Renal pelvis (tissue), 4 donors: ENCODE measurements around the gene NFKB1. TPM values are rescaled to one million over a fixed set of nuclear protein-coding genes. Genes with fewer than 3 reads are reported as not detected.
"Not testable (repeated sequence)": the region's sequence is repeated elsewhere in the genome, so short reads cannot be mapped to it uniquely, and the experiment has no call there.

ENCODE experiments used
- DNase-seq: peaks from one replicate; pipeline ENCODE4 v3.0.0-alpha.2; 2013
- polyA plus RNA-seq, 3 donors: library from polyadenylated mRNA; unstranded; fragments of 120-200 nt; gene quantifications; one replicate each; pipeline ENCODE4 v1.2.1, GENCODE V29; 2013; ENCODE audit not compliant: insufficient read length in 3 of 3

NFKB1 gene
- polyA plus RNA-seq, 3 donors, result 23.9 to 27.9 (median 27.8) TPM

DNA sequence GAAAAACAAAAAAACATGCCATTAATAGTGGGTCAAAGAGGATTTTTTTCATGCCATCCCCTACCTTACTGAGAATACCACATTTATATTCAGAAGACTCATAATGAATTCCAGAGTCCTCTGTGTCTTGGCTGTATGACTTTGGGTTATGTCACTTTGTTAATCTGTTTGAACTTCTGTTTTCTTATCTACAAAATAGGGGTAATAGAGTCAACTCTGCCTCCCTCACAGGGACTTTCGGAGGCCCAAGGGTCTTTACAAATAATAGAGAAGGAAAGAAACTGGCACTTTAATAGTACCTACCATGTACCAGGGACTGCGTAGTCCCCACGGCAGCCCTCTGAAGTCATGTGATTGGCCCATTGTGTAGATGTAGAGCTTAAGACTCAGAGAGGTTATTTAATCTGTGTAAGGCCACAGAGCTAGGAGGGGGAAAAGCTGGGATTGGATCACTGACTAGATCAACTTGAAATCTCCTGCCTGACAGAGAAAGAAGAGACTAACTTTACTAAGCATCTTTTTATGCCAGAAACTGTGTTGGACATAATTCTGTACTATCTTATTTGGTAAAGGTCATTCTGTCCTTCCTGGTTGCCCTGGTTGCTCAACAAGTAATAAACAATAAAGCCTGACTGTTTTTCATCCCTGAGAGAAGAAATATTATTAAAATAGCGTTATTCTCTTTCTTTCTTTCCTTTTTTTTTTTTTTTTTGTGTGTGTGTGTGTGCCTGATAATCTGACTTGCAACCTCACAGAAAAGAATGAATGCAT lies 59.6 kb downstream of the NFKB1 start:
- no peak for DNase-seq

DNA sequence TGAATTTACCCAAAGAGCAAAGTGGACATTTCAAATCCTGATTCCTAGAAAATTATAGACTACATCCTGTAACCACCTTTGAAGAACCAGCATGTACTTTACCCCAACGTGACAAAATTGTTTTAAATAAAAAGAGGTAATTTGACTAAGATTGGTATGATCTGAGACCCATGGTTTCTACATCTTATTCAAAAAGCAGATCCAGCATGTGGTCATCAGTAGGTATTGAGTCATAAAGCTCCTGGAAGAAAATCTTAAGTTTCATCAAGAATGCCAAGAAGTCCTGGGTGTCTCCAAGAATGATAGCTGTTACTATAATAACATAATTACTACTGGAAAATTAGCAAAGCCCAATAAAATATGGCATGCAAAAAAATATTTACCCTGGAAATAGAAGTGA lies 61.8 kb downstream of the NFKB1 start:
- DNase-seq, result no peak

DNA sequence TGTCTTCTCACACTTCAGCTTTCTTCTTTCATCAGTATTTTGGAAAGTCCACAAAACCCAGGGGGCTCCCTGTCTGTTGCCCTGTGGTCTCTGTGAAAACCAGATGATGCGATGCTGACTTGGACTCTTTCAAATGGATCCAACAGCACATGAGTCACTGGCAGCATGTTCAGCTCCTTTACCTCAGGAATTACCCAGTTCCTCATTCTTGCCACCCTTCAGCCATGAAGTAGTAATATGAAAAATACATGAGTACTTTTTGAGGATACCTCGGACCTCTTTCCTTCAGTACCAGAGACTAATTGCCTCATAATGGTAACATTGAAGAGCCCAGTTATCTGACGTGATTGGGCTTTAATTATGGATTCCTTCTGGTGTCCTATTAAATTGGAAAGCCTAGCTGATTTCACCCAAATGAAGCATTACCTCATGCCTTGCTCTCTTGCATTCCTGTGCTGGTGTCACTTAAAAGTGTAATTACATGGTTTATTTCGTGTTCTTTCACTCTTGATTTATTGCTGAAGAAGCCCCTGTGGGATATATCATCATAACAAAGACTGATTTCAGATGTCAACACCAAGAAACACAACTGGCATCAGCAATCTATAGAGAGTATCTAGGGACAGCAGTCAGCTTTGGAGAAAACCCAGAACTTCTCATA lies 63.4 kb downstream of the NFKB1 start:
- no peak for DNase-seq

DNA sequence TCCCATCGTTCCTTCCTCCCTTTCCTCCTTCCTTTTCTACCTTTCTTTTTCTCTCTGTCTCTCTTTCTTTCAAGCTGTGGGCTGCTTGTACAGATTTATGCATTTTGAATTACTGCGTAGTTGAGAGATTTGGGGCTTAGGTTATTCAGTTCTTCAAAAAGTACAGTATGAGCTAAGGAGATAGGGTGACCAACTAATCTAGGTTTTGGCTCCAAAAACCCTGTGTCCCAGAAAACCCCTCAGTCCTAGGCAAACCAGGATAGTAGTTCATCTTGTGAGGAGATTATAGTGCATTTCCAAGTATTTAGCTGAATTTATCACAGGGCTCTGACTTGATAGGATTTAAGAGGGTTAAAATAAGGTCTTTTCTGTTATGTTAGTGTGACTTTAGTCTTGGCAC lies 64.5 kb downstream of the NFKB1 start:
- DNase-seq, result no peak

DNA sequence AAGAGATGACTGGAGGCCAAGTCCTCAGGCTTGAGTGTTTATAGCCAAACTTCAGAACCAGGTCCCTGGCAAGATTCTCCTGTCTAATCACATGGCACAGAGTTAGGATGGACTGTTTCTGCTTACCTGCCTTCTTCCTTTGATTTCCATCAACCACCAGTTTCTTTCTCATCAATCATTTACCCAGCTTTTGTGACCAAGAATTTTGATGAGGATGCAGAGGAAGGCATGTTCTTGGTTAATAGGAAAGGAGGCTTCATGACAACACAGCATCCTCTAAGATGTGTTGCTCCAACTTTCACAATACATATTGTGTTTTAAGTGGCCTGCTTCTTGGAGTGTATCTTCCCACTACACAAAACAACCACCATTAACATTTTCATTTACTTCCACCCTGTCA lies 65.3 kb downstream of the NFKB1 start:
- peak; percentile 4 for DNase-seq

DNA sequence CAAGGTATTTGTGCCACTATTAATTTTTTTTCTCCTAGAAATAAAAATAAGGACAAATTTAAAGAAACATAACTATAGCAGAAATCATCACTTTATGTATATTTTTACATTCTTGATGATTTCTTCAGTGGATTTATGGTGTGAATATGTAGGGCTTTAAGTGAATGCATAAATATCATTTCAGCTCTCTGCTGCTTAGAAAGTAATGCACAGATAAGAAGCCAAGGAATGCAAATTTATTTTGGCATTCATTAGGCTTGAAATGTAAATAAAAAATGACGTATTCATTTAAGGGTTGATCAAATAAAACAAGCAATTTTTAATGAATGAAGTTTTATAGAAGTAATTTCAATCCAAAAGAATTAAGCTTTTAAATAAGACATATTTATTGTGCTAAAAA lies 66.3 kb downstream of the NFKB1 start:
- DNase-seq, result no peak

DNA sequence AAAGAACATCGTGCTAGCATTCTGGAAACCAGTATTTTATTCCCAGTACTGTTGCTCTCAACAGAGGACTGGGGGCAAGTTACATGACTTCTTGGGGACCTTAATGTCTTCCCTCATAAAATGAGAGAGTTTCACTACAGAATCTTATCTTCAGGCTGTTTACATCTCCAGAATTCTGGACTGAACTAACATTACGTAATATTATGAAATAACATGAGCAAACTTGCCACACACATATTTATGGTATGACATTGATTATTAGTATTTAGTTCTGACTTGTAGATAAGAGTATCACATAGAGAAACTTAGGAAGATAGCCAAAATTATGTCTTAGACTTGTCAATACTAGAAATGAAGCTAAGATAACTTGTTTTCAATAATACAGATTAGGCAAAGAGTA lies 68.0 kb downstream of the NFKB1 start:
- DNase-seq, result no peak

DNA sequence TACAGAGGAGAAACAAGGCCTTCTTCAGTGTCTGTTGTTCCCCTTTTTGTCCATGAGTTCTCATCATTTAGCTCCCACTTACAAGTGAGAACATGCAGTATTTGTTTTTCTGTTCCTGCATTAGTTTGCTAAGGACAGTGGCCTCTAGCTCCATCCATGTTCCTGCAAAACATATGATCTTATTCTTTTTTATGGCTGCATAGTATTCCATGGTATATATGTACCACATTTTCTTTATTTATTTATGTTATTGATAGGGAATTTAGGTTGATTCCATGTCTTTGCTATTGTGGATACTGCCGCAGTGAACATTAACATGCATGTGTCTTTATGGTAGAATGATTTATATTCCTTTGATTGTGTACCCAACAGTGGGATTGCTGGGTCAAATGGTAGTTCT lies 69.1 kb downstream of the NFKB1 start:
- not testable (repeated sequence) for DNase-seq

DNA sequence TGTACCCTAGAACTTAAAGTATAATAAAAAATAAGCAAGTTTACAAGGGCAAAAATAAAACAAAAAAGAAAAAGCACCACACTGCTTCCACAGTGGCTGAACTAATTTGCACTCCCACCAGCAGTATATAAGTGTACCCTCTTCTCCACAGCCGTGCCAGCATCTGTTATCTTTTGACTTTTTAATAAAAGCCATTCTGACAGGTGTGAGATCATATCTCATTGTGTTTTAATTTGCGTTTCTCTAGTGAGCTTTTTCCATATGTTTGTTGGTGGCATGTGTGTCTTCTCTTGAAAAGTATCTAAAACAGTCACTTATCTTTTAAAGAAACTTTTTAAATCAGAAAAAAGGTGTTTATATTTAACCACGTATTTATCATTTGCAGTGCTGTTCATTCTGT lies 71.3 kb downstream of the NFKB1 start:
- DNase-seq, result no peak

DNA sequence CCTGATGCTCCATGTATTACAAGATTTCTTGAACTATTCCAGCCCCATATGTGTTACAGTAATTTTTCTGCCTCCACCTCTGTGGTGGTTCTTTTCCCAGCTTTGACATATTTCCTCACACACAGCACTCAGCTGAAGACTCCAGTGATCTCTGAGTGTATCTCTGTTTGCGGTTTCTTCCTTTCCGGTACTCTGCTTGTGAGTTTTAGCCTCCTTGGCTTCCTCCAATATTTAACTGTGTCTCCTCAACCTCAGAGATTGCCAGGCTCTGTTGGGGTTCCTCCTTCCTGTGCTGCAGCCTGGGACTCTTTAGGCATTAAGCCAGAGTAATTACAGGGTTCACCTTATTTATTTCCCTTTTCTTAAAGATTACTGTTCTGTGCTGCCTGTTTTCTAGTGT lies 73.2 kb downstream of the NFKB1 start:
- DNase-seq, result no peak

DNA sequence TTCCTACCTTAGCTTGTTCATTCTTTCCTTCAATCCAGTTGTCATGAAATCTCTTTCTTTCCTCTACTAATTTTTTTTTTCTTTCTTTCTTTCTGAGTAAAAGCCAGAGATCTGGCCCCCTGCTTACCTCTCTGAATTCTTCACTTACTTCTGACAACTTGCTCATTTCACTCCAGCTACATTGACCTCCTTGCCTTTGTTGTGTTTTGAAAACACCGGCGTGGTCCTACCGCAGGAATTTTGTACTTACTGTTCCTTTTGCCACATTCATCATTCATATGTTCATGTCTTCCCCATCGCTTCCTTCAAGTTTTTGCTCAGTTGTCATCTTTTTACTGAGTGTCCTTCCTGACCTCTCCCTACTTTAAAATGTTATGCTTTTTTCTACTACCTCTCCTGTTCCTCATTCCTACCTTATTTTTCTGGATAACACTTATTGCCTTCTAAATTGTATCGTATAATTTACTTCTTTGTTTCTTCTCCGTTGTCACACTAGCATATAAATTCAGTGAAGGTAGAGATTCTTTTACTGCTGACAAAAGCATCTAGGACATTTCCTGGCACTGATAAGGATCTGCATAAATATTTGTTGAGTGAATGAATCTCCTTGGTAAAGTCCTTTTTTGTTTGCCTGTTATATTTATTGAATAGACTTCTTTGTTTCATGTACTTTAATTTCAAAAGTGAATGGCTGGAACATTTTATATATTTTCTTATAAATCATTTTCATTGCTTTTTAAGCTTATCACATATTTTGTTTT lies 74.4 kb downstream of the NFKB1 start:
- DNase-seq, result no peak

DNA sequence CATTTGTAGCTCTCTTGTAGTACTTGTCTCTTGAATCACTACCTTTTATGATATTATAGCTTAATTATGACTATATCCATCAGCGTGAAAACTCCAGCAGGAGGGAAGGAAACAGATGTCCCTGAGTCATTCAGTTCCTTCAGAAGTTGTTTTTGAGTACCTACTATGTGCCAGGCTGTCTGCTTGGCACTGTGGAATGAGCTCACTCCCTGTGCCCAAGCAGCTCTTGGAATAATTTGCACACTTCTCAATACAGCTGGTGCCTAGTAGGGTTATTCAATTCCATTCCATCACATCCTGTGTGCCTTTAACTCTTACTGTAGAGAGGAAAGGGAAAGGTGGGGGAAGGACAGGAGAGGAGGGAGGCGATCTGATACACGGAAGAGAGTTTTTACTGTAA lies 77.1 kb downstream of the NFKB1 start:
- DNase-seq, result no peak

DNA sequence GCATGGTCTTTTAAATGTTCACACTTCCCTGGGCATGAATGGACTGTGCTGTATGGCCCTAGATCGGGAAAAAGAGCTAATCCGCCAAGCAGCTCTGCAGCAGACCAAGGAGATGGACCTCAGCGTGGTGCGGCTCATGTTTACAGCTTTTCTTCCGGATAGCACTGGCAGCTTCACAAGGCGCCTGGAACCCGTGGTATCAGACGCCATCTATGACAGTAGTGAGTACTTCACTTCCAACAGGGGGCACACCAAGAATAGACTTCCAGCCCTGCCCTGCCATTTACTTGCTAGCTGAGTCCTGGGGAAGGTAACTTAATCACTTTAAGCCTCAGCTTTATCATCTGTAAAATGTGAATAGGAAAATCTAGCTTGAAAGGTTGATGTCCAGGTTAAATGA lies 77.7 kb downstream of the NFKB1 start:
- no peak for DNase-seq

DNA sequence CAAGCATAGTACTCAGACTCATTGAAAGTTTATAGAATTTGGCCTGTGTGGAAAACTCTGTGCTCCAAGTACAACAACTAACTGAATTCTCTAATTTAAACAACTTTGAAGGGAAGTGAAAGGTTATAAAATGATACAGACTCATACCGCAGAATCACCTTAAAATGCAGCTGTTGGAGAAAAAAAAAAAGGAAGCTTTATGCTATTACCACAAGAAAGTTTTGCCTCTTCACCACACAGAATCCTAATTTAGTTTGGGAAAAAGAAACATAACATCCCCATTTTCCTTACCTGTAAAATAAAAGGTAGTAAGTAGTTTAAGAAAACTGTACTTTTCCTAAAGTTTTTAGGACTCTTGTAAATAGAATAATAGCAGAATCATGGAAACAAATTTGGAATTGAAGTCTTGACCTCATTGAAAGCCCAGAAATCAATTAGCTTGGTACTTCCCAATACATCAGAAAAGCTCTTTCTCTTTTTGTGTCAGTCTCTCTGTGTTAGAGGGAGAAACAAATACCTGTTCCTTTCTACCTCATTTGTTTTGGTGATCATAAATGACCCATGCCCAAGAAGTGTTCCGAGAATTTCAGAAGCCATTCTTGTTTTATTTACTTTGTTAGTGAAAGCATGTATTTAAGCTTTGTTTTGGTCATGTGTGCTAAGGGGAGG lies 78.8 kb downstream of the NFKB1 start:
- no peak for DNase-seq

DNA sequence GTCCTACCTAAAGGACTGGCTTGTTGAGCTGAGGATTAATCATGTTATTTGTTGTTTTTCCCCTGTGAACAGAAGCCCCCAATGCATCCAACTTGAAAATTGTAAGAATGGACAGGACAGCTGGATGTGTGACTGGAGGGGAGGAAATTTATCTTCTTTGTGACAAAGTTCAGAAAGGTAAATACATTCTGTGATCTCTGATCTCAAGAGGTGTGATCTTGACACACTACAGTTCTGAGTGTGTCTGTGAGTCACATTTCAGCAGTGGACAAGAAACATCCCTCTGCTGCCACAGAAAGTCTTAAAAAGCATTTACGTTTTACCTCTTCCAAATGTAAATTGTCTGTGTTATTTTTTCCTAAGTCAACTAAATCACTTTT lies 79.3 kb downstream of the NFKB1 start:
- DNase-seq, result no peak

DNA sequence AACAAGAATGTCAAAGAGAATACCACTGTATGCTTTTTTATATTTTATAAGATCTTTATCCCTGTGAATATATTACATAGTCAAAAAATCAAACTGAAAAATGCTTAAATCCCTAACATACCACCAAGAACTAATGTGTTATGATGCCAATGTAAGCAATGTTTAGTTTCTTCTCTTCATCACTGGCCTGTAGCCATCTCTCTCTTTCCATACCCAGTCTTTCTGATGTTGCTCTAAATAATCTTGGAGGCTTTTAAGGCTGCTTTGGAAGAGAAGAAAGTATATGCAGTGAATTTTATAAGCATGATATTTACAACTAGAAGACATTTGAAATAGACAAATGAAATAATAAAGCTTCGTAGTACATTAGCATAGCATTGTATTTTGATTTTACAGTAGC lies 82.9 kb downstream of the NFKB1 start:
- no peak for DNase-seq

DNA sequence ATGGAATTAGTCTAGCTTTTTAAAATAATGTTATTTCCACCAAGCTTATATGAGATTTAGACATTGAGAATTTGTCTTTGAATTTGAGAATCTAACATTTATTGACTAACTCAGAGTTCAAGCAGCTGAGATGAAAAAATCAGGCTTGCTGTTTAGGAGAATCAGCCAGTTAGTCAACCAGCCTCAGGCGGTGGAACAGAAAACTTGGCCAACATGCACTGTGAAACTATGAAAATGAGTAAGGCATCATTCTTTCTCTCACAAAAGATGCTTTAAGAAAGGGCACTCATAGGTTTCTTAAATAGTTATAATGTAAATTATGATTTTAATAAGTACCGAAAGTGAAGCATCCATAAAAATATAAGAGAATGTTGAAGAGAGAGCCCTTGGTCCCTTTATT lies 84.2 kb downstream of the NFKB1 start:
- no peak for DNase-seq

DNA sequence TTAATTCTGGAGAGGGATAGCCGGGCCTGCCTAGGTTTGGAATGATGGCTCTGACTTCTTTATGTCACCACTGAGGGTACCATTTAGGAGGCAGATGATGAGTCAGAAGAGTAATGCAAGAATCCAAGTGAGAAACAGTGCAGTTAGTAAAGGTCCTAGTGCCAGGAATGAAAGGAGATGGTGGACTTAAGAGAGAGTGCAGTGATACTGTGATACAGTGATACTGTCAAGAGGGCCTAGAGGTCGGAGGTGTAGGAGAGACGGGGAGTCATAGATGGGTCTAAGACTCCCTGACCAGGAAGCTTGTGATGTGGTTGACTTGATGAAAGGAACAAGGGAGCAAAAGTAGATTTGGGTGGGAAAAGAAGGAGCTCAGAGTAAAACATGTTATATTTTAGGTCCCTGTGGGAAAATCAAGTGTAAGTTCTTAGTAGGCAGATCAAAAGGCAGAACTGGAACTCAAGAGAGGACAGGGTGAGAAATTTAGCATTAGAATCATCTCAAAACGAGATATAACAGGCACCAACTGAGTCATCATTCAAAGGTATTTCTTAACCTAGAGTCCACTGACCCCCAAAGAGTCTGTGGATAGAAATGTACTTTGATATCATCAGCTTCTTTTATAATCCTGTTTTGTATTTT lies 85.0 kb downstream of the NFKB1 start:
- no peak for DNase-seq

DNA sequence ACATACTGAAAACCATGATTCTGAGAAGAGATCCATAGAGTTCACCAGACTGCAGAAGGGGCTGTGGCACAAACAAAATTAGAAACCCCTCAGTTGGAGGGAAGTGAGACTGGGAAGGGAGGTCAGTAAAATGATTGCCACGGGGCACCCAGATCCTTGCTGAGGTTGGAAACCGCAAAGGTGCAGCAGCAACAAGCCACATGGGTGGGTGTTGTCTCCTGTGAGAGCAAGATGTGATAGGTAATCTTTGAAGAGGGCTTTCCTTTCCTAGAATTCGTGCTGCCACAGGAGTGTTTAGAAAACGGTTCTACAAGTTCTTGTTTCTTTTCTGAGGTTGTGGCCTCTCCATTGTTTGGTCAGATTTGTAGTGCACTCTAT lies 85.5 kb downstream of the NFKB1 start:
- DNase-seq, result no peak

DNA sequence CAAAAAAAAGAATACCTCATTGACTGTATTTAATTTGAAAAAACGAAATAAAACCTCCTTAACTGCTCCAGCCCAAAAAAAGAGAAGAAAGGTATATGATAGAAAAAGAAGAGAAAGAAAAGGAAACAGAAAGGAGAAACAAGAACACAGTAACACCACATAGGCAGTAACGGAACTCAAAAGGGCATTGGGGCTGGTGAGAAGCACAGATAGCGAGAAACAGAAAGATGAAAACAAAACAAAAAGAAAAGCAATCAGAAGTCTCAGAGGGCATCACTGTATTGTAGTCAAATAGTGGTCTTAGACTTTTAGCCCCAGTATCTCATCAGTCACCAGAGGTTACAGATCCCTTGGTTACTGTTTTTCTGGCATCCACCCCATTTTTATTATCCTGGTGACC lies 88.6 kb downstream of the NFKB1 start:
- no peak for DNase-seq

DNA sequence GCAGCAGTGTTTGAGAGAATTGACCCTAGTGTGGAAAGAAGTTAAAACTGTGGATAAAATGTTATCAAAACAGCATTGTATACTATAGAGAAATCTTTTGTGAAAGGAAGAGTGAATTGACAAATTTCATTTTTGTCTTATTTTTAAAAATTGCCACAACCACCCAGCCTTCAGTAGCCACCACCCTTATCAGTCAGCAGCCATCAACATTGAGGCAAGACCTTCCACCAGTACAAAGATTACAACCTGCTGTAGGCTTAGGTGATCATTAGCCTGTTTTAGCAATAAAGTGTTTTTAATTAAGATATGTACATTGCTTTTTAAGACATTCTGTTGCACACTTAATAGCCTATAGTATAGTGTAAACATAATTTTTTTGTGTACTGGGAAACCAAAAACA lies 91.1 kb downstream of the NFKB1 start:
- DNase-seq, result no peak

DNA sequence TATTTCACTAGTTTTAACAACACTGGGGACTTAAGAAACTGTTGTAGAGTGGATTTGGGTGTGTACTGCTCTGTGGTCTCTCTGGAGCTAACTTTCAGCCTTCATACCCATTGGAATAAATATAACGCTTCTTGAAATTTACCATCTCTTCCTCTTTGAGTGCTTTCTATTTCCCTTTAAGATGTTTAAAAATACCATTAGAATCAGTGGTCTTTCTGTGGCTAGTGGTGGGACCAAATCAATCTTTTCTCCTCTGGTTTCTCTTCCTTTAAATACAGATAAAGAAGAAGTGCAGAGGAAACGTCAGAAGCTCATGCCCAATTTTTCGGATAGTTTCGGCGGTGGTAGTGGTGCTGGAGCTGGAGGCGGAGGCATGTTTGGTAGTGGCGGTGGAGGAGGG lies 92.0 kb downstream of the NFKB1 start:
- no peak for DNase-seq
